NK-92 (cell line): ENCODE results near the gene CLPX.
"Not testable (repeated sequence)": the region's sequence is repeated elsewhere in the genome, so short reads cannot be mapped to it uniquely, and the experiment has no call there.

Experiments
- DNase-seq: peaks from one replicate; lab custom pipeline; 2025; ENCODE audit not compliant: unreplicated experiment; lab: John Stamatoyannopoulos, UW

Gene CLPX

GRCh38 chr15:65207280-65207840 is 22.2 kb upstream of the CLPX start:
- no peak for DNase-seq

DNA sequence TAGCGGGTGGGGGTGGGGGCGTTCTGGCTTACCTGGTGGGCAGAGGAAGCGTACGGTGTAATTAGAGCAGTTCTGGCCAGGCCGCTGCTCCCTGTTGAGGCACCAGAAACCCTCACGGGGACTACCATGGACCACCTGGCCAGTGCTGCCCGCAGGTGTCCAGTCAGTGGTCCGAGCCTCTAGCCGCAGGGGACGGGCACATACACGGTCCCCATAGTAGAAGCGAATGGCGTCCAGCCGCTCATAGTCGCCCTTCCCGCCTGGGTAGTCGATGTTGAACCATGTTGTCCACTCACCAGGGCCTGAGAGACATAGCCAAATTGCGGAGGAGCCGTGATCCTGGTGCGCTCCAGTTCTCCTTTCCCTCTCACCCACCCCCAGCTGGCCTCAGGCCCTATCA is 21.6 kb upstream of the CLPX start:
- DNase-seq, result no peak

DNA sequence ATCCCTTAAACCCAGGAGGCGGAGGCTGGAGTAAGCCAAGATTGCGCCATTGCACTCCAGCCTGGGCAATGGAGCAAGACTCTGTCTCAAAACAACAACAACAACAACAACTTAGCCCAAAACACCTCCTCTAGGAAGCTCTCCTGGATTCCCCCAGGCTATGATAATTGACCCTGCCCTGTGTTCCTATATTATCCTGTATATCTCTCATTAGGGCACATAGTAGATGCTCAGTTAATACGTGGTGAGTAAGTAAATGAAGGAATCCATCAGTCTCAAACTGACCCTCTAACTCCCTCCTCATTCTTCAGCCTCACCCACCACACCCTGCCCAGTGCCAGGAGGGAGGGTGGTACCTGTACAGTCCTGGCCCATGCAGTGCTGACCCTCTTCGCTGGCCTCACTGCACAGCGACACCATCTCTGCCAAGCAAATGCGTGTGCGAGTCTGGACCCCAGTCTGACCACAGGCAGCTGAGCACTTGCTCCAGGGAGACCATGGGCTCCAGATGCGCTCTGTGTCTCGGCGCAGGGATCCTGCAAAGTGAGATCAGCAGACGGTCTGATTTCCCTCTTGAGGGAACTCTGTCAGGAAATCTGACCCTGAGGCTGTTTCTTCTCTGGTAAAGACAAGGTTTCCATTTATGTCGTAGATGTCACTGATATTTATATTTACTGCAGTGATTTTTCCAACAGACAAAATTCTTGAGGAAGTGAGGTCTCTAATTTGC is 20.0 kb upstream of the CLPX start:
- DNase-seq, result no peak

DNA sequence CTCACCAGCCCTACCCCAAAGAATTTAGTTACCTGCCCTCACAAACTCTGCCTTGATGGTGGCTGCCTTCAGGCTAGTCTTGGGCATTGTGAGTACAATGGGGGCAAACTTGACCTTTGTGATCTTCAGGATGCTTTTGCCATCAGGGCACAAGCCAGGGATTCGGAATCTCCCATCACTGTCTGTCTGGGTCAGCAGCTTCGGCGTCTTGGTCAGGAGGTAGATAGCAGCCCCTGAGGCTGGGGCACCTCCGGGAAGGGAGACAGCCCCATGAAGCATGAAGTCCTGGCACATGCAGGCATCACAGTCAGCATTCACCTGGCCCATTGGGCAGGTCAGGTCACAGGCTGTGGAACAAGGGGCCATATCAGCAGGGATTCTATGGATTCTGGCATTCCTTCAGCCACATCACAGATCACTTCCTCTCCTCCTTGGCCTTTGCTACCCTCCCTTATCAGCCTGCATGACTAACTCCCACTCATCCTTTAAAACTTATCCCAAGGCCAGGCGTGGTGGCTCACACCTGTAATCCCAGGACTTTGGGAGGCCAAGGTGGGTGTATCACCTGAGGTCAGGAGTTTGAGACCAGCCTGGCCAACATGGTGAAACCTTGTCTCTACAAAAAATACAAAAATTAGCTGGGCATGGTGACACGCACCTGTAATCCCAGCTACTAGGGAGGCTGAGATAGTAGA is 19.2 kb upstream of the CLPX start:
- DNase-seq, result no peak

GRCh38 chr15:65201918-65202317 is 16.8 kb upstream of the CLPX start:
- no peak for DNase-seq

- no peak for DNase-seq
These were observed 13.4 kb upstream of the CLPX start for GRCh38 chr15:65198571-65198970.

DNA sequence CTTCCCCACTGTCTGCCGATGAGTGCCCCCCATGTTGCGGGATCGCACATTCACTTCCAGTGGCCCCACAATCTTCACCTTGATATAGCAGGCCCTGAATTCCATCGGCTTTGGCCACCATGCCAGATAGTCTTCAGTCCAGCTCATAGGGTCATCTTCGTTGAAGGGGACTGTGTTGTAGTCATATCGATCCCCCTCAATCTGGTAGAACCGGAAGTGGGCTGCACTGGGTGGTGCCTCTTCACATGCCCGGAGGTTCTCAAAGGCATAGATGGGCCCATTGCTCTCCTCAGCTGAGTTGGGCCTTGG is 12.1 kb upstream of the CLPX start:
- DNase-seq, result no peak

DNA sequence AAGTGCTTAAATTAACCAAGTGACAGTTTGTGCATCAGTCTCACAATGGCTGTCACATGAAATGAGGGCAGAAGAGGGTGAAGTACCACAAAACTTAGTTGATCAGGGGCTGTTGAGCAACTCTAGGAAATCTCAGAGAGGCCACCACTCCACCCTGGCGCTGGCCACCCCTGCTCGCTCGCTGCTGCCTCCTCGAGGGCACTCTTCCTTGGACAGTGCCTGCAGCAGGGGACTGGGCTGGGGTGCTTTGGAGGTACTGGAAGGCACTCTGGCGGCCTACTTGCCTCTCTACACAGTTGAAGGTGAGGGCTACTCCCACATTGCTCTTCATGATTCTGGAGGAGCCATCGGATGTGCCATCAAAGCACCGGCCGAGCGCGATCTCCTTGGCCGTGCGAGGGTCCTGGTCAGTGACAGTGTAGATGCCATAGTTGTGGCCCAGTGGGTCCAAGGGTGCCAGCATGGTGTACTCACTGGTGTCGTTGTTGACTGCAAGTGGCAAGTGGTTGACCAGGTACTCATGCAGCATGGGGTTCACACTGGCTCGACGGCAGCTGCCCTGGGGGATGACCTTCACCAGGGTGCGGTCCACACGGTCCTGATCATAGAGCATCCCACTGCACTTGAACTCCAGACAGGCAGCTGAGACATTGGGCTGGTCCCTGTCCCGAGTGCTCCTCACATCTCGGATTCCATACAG is 11.6 kb upstream of the CLPX start:
- no peak for DNase-seq

DNA sequence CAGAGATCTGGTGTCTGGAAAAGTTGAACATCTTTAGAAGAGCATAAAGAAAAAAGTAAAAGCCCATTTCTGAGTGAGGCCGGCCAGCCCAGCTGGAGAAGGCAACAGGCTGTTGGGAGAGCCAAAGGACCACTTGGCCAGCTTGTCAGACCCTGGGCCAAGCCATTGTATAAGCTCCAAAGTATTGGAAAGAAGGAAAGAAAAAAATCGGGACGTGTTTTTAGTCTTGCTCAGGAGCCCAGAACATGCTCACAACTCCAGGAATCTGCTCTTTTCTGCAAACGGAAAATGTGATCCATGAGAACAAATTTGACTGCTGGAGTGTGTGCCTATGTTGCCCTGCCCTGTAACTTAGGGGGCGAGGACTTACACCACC is 10.4 kb upstream of the CLPX start:
- DNase-seq, result no peak

GRCh38 chr15:65194826-65195547 is 9.8 kb upstream of the CLPX start:
- no peak for DNase-seq

GRCh38 chr15:65192016-65192415 is 6.9 kb upstream of the CLPX start:
- DNase-seq, result no peak

DNA sequence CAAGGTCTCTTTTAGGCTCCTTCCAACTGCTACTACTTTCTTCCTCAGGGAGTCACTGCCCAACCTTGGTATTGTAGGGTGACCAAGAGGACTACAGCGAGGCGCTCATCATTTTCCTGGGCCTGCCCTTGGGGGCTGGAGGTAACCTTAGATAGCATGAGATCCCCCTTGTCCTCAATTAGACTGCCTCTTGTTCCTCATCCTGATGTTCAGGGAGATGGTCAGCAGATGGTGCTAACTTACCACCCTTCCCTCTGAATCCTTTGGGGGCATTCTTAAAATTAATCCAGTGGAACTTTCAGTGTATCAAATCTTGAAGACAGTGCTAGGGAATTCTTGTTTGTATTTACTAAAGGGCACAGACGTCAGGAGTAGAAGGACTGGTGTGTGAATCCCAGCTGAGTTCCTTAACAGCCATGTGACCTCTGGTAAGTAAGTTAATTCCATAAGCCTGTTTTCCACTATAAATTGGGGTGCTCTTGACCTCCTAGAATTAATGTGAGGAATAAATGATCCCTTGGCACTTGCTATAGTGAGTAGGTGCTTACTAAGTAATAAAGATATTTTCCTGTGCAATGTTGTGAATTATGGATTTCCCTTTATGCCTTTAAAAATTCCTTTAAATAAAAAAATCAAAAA is 4.1 kb upstream of the CLPX start:
- no peak for DNase-seq

DNA sequence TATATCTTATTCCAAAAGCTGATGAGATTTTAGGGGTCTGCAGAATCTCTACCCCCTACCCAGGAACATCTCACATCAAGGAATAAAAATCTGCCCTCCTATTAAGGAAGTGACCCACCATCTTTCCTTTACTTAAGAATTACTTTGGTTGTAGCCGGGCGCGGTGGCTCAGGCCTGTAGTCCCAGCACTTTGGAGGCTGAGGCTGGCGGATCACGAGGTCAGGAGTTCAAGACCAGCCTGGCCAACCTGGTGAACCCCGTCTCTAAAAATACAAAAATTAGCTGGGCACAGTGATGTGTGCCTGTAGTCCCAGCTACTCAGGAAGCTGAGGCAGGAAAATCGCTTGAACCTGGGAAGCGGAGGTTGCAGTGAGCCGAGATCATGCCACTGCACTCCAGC is 3.3 kb upstream of the CLPX start:
- not testable (repeated sequence) for DNase-seq

DNA sequence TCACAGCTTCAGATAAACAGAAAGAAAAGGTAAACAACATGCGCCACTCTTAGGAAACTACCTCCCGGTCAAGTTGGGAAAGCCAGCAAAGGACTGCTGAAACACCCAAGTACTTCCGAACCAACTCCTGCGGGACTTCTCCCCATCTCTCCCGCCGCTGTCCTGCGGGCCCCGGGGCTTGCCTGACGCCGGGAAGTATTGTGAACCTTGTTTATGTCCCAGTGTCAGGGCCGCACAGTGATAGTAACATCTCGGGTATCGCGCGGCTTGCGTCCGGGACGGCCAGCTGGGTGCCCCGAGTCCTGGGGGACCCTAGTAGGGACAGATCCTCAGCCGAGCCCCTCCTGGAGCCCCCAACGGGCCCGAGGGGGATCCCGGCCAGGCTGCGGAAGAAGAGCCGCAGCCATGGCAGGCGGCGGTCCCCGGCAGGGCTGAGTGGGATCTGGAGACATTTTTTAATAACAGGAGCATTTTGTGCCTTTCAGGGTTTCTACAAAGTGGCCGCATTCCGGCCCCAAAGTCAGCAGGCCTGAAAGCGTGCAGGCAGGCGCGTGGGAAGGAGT is 756 bp downstream of the CLPX start:
- DNase-seq, result no peak

- DNase-seq, result no peak
These were observed 1.3 kb downstream of the CLPX start for GRCh38 chr15:65183865-65184159.

- no peak for DNase-seq
These were observed 2.6 kb downstream of the CLPX start for GRCh38 chr15:65182538-65182937.

- not testable (repeated sequence) for DNase-seq
These were observed 3.4 kb downstream of the CLPX start for GRCh38 chr15:65181582-65182353.

DNA sequence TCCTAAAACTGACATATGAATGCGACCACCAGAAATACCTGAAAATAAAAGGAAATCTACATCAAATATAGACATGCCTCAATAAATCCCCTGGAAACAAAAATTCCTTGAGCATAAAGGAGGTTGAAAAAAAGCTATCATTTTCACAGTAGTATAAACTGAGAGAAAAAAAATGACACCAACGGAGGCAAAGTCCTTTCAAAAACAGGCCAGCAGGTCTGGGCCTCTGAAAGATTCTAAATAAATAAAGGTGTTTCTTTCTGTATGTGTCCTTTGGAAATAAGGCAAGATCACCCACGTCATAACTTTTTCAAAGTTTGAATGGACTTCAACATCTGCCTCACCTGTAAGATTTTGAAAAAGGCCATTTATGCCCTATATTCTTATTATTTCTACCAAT is 5.0 kb downstream of the CLPX start:
- DNase-seq, result no peak

- DNase-seq, result no peak
These were observed 7.2 kb downstream of the CLPX start for GRCh38 chr15:65177901-65178300.

DNA sequence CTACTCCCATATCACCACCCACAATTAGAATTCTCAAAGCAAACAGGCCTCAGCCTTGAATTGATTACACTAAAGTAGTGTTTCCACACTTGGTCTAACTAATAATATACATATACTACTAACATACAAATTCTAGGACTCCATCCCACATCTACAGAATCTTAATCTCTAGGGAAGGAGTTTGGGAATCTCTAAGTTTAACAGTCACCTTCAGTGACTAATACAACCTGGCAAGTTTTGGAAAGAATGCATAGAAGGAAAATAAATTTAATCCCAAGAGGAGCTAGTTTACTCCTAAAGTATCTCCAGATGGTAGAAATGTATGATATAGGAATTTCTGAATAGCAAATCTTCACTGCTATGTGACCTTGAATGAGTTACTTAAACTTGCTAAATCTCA is 9.1 kb downstream of the CLPX start:
- no peak for DNase-seq
